GM12891 (cell line): ENCODE data around the gene FAM13B.

ENCODE experiments used
- PAX5 ChIP-seq: IDR thresholded peaks from 2 replicates; pipeline ENCODE4 v1.6.1; 2011; ENCODE audit warnings: low read length, moderate library complexity, mild to moderate bottlenecking; ENCODE audit not compliant: insufficient read depth, severe bottlenecking
- POLR2A ChIP-seq: IDR thresholded peaks from 2 replicates; pipeline ENCODE4 v1.6.1; 2011; ENCODE audit warnings: low read depth, low read length, control low read depth
- POLR2AphosphoS5 ChIP-seq: IDR thresholded peaks from 2 replicates; pipeline ENCODE4 v1.6.1; 2011; ENCODE audit warnings: low read depth, low read length, control low read depth
- TAF1 ChIP-seq: IDR thresholded peaks from 2 replicates; pipeline ENCODE4 v1.6.1; 2011; ENCODE audit warnings: low read depth, low read length, control low read depth

DNA sequence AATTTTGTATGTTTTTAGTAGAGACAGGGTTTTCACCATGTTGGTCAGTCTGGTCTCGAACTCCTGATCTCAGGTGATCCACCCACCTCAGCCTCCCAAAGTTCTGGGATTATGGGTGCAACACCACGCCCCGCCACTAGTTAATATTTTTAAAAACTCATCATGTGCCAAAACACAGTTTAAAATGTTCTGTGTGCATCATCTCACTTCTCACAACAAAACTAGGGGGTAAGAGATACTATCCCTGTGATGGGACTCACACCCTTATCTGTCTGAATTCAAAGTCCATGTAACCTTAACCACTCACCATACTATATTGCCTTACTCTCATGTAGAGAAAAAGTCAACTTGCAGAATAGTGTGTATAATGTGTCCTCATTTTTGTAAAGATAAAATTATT is 141.0 kb downstream of the FAM13B start:
- TF ChIP-seq POLR2A, result no peak
- TF ChIP-seq PAX5, result no peak
- no peak for TF ChIP-seq POLR2AphosphoS5
- no peak for TF ChIP-seq TAF1
